HCT116 (cell line): ENCODE results near the gene FOXP2. TPM values are rescaled to one million over a fixed set of nuclear protein-coding genes. Genes with fewer than 3 reads are reported as not detected.

Experiments used
- ATAC-seq: fragments of 200-7000 bp; cut with Tn5 transposase; 2 replicates; pipeline ENCODE4 v1.9.1; 2020; ENCODE audit warnings: mild to moderate bottlenecking, moderate library complexity
- BruUV-seq: library from RNA; stranded (reverse); fragments of 400-500 nt; replicated peaks from 2 replicates; lab custom pipeline; 2021; lab: Mats Ljungman, UMichigan
- CTCF ChIA-PET: fragments of 300-600 bp; sonication (Branson Sonifier 250); formaldehyde crosslinking; loops from one replicate; lab custom pipeline; 2021; ENCODE audit warnings: antibody characterized with exemption; lab: Charles Lee
- POLR2A ChIA-PET: fragments of 300-600, 350-600 bp; sonication (Branson Sonifier 250); formaldehyde crosslinking; loops from one replicate; lab custom pipeline; 2021; ENCODE audit warnings: antibody characterized with exemption; lab: Charles Lee
- RAD21 ChIA-PET, 2 experiments: fragments of 300-600 bp; sonication (Branson Sonifier 250); formaldehyde crosslinking; loops; one replicate each; lab custom pipeline; 2023; ENCODE audit warnings: low total read pairs in 2 of 2; ENCODE audit not compliant: uncharacterized antibody in 2 of 2, unreplicated experiment in 2 of 2, low non-redundant PET in 1 of 2; lab: Charles Lee
- DNase-seq: peaks from one replicate; pipeline ENCODE4 v3.0.0-alpha.2; 2010; ENCODE audit warnings: low read depth, low spot score
- H2AFZ ChIP-seq: fragments of 200-600 bp; shearing (Covaris generic), sonication (generic); 2 replicates; pipeline ENCODE4 v1.6.1; 2017; ENCODE audit warnings: low read depth, mixed run types, mixed read lengths, antibody characterized with exemption, low read length; ENCODE audit not compliant: poor library complexity, severe bottlenecking
- H3K27ac ChIP-seq: 2 replicates; pipeline ENCODE4 v1.5.1; 2012; ENCODE audit warnings: low read depth, low read length
- H3K27me3 ChIP-seq: fragments of 200-600 bp; sonication (generic); 2 replicates; pipeline ENCODE4 v1.6.1; 2016; ENCODE audit warnings: mixed run types, low read length, mixed read lengths; ENCODE audit not compliant: insufficient read depth
- H3K36me3 ChIP-seq, 2 experiments: fragments of 200-500 bp in 1 of 2; fragments of 200-600 bp in 1 of 2; sonication (Bioruptor generic) in 1 of 2; sonication (generic) in 1 of 2; 2 replicates each; pipeline versions ENCODE4 v1.5.1 to v1.6.1; 2014 to 2016; ENCODE audit warnings: low read length in 2 of 2, inconsistent platforms in 1 of 2, mixed read lengths in 1 of 2, mixed run types in 1 of 2; ENCODE audit not compliant: insufficient read depth in 2 of 2, control insufficient read depth in 1 of 2
- H3K4me1 ChIP-seq, 2 experiments: fragments of 200-600 bp in 1 of 2; sonication (generic) in 1 of 2; 2 replicates each; pipeline versions ENCODE4 v1.5.1 to v1.6.1; 2012 to 2017; ENCODE audit warnings: low read length in 2 of 2, inconsistent platforms in 1 of 2, mild to moderate bottlenecking in 1 of 2, mixed read lengths in 1 of 2, mixed run types in 1 of 2, moderate library complexity in 1 of 2; ENCODE audit not compliant: insufficient read depth in 2 of 2, control insufficient read depth in 1 of 2
- H3K4me2 ChIP-seq: fragments of 200-600 bp; sonication (generic); 2 replicates; pipeline ENCODE4 v1.6.1; 2017; ENCODE audit warnings: mixed run types, low read length, mixed read lengths
- H3K4me3 ChIP-seq, 2 experiments: fragments of 200-600 bp in 1 of 2; sonication (generic) in 1 of 2; replicated peaks in 1 of 2; 2 replicates each; pipeline ENCODE4 v1.5.1; 2011 to 2016; ENCODE audit warnings: low read length in 2 of 2, control low read depth in 1 of 2, low read depth in 1 of 2, mild to moderate bottlenecking in 1 of 2, mixed read lengths in 1 of 2, mixed run types in 1 of 2
- H3K79me2 ChIP-seq: fragments of 200-600 bp; sonication (generic); 2 replicates; pipeline ENCODE4 v1.6.1; 2017; ENCODE audit warnings: mild to moderate bottlenecking, mixed run types, low read length, moderate library complexity, mixed read lengths; ENCODE audit not compliant: insufficient read depth
- H3K9ac ChIP-seq: fragments of 200-600 bp; sonication (generic); 2 replicates; pipeline ENCODE4 v1.6.1; 2016; ENCODE audit warnings: low read length, mixed read lengths
- H3K9me2 ChIP-seq: fragments of 200-600 bp; sonication (generic), shearing (Covaris generic); 2 replicates; pipeline ENCODE4 v1.6.1; 2017; ENCODE audit warnings: mixed run types, mild to moderate bottlenecking, moderate library complexity; ENCODE audit not compliant: insufficient read depth
- H3K9me3 ChIP-seq, 2 experiments: fragments of 200-500 bp in 1 of 2; fragments of 200-600 bp in 1 of 2; sonication (Bioruptor generic) in 1 of 2; sonication (generic) in 1 of 2; 2 replicates each; pipeline ENCODE4 v1.6.1; 2014 to 2017; ENCODE audit warnings: low read length in 2 of 2, mixed read lengths in 2 of 2, inconsistent platforms in 1 of 2, low read depth in 1 of 2, mild to moderate bottlenecking in 1 of 2, mixed run types in 1 of 2, moderate library complexity in 1 of 2; ENCODE audit not compliant: control insufficient read depth in 1 of 2, insufficient read depth in 1 of 2
- H4K20me1 ChIP-seq: fragments of 200-600 bp; sonication (generic), shearing (Covaris generic); 2 replicates; pipeline ENCODE4 v1.6.1; 2017; ENCODE audit warnings: mixed run types, mild to moderate bottlenecking, moderate library complexity; ENCODE audit not compliant: insufficient read depth
- CEBPB ChIP-seq: IDR thresholded peaks from 2 replicates; pipeline ENCODE4 v1.6.1; 2012; ENCODE audit warnings: low read depth
- EZH2phosphoT487 ChIP-seq: fragments of 200-600 bp; IDR thresholded peaks from 2 replicates; pipeline ENCODE4 v1.6.1; 2018; ENCODE audit warnings: antibody characterized with exemption, borderline replicate concordance
- POLR2AphosphoS5 ChIP-seq: IDR thresholded peaks from 2 replicates; pipeline ENCODE4 v1.6.1; 2011; ENCODE audit warnings: mild to moderate bottlenecking, low read depth, low read length, moderate library complexity
- RAD21 ChIP-seq: IDR thresholded peaks from 2 replicates; pipeline ENCODE4 v1.6.1; 2012; ENCODE audit warnings: low read depth, mild to moderate bottlenecking
- SIN3A ChIP-seq: IDR thresholded peaks from 2 replicates; pipeline ENCODE4 v1.6.1; 2012; ENCODE audit warnings: low read depth
- SP1 ChIP-seq: IDR thresholded peaks from 2 replicates; pipeline ENCODE4 v1.6.1; 2012; ENCODE audit warnings: low read depth
- TCF7L2 ChIP-seq: IDR thresholded peaks from 2 replicates; pipeline ENCODE4 v1.7.0; 2011; ENCODE audit warnings: borderline replicate concordance, inconsistent platforms; ENCODE audit not compliant: insufficient read depth, insufficient read length; ENCODE audit errors: extremely low read depth
- ZFX ChIP-seq: fragments of 450-650 bp; IDR thresholded peaks from 2 replicates; pipeline ENCODE4 v1.6.1; 2017
- ZNF274 ChIP-seq: fragments of 200-500 bp; sonication (Bioruptor generic); IDR thresholded peaks from 2 replicates; pipeline ENCODE4 v1.6.1; 2014; ENCODE audit warnings: mild to moderate bottlenecking, low read depth, low read length, inconsistent platforms
- intact Hi-C: fragments of 100-400 bp; cut with micrococcal nuclease; formaldehyde crosslinking; loops from 2 replicates; pipeline ENCODE4 v1.10.0; 2022
- total RNA-seq: library from RNA; stranded (reverse); gene quantifications from one replicate; pipeline ENCODE4 v1.2.1, GENCODE V29; 2021; ENCODE audit not compliant: unreplicated experiment

Gene FOXP2
- total RNA-seq, 1 experiment from 2014 or later: 2.5 TPM

DNA sequence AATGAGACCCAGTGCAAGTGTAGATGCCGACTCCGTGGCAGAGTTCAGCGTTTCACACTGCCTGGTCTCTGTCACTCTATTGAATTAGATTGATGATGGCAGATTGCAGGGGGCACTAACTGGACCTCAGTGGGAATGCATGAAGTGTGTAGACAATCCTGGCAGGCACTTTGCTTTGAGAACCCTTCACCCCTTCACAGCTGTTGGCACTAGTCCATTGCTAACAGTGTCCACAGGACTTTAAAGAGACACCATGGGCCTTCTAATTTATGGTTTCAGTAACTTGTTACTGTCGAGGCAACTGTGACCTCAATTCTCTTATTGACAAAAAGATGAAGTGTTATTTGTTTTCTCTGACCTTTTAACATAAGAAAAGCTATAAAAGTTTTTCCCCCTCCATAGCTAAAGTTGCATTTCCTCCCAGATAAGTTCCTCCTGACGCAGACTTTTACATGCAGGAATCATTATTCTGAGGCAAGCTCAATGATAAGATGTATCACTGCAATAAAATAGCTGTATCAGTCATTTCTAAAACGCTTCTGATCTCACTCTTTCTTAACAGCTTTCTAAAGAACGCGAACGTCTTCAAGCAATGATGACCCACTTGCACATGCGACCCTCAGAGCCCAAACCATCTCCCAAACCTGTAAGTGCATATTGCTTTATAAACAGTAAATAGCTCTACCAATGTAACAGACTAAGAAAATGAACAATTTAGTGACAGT, 238.9 kb downstream of the FOXP2 start:
- Histone ChIP-seq H3K9me3 (no peaks in the 10 kb centered on the region), H3K27ac (no peak overlapping the region), H4K20me1 (no peaks in the 10 kb centered on the region), H3K4me2 (no peak overlapping the region), H2AFZ (no peak overlapping the region), H3K4me3 (no peak overlapping the region), H3K36me3 (no peaks in the 10 kb centered on the region), H3K9me2 (no peaks in the 10 kb centered on the region), H3K9ac (no peak overlapping the region), H3K27me3 (no peaks in the 10 kb centered on the region), H3K4me1 (no peaks in the 10 kb centered on the region), H3K79me2 (no peaks in the 10 kb centered on the region)
- ATAC-seq (no peak), DNase-seq (no peak)
- no TSS peak for BruUV-seq
- ChIA-PET RAD21 (no interaction called here), CTCF (no interaction called here), POLR2A (no interaction called here)
- TF ChIP-seq RAD21 (no peak), TCF7L2 (no peak), ZNF274 (no peak), ZFX (no peak), EZH2phosphoT487 (no peak), CEBPB (no peak), SP1 (no peak)
- intact Hi-C loops: no loop called here

DNA sequence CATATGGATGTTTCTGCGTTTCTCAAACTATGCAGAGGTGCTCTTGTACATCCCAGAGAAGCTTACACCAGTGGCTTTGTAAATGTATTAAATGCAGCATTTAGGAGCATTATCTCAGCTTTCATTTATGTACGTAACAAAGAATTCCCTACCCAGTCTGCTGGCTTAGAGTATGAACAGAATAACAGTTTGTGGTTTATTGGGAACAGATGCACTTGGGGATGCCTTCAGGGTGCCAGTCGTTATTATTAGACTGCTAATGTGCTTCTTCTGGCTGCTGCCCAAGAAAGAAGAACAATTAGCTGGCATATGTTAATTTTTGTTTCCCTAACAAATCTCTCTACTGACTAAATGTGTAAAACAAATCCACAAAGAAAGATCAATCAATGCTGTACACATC, 241.9 kb downstream of the FOXP2 start:
- TF ChIP-seq TCF7L2: no peak
- TF ChIP-seq POLR2AphosphoS5: no peak
- no peak for TF ChIP-seq ZNF274
- TF ChIP-seq SIN3A: no peak
- no peak overlapping the region for H3K9ac ChIP-seq
- RAD21 ChIA-PET: no interaction called here
- H3K27me3 ChIP-seq: no peaks in the 10 kb centered on the region
- H3K4me2 ChIP-seq: no peak overlapping the region
- H3K4me1 ChIP-seq: no peaks in the 10 kb centered on the region
- no peak overlapping the region for H3K27ac ChIP-seq
- ATAC-seq: no peak
- CTCF ChIA-PET: no interaction called here
- no peak overlapping the region for H2AFZ ChIP-seq
- intact Hi-C loops: no loop called here
- H4K20me1 ChIP-seq: no peaks in the 10 kb centered on the region
- no peaks in the 10 kb centered on the region for H3K9me3 ChIP-seq
- H3K9me2 ChIP-seq: no peaks in the 10 kb centered on the region
- no peak overlapping the region for H3K4me3 ChIP-seq
- H3K36me3 ChIP-seq: no peaks in the 10 kb centered on the region
- no peak for DNase-seq
- POLR2A ChIA-PET: no interaction called here
- BruUV-seq: no TSS peak
- H3K79me2 ChIP-seq: no peaks in the 10 kb centered on the region
